PC-9 (cell line): ENCODE data around the gene CYTH3.

ENCODE experiments used
- CTCF ChIP-seq: fragments of 200-600 bp; sonication (generic); conservative IDR thresholded peaks from 2 replicates; pipeline ENCODE4 v1.6.1; 2017; ENCODE audit warnings: mixed run types, antibody characterized with exemption, mild to moderate bottlenecking, moderate library complexity
- EZH2 ChIP-seq: fragments of 200-600 bp; sonication (generic); IDR thresholded peaks from 2 replicates; pipeline ENCODE4 v1.8.0; 2017; ENCODE audit warnings: antibody characterized with exemption, low read depth

- TF ChIP-seq CTCF (no peak), EZH2 (no peak)
Observed at GRCh38 chr7:6121141-6121540, 151.3 kb downstream of the CYTH3 start.
